Transverse colon (tissue), 4 donors: Measurements from ENCODE around the gene PDE9A. TPM values are rescaled to one million over a fixed set of nuclear protein-coding genes. Genes with fewer than 3 reads are reported as not detected.
"Not testable (repeated sequence)": the region's sequence is repeated elsewhere in the genome, so short reads cannot be mapped to it uniquely, and the experiment has no call there.

Source experiments
- DNase-seq: peaks from one replicate; pipeline ENCODE4 v3.0.0-alpha.2; 2019
- H3K27ac ChIP-seq, 4 donors: fragments of 200-600 bp; sonication (generic); 2 replicates each; pipeline ENCODE4 v1.5.1; 2016 to 2018; ENCODE audit warnings: inconsistent platforms in 4 of 4
- H3K27me3 ChIP-seq: fragments of 200-600 bp; sonication (generic); 2 replicates; pipeline ENCODE4 v1.5.1; 2017; ENCODE audit warnings: inconsistent platforms
- H3K36me3 ChIP-seq, 4 donors: fragments of 200-600 bp; sonication (generic); 2 replicates each; pipeline ENCODE4 v1.5.1; 2017 to 2019; ENCODE audit warnings: inconsistent platforms in 4 of 4
- H3K4me1 ChIP-seq, 4 donors: fragments of 200-600 bp; sonication (generic); 2 replicates each; pipeline ENCODE4 v1.5.1; 2017 to 2020; ENCODE audit warnings: inconsistent platforms in 4 of 4
- H3K4me3 ChIP-seq, 4 donors: fragments of 200-600 bp; sonication (generic); 1 replicate in 1 of 4; 2 replicates in 3 of 4; pipeline versions ENCODE4 v1.5.1 to v1.6.1; 2017 to 2019; ENCODE audit warnings: inconsistent platforms in 4 of 4
- H3K9me3 ChIP-seq, 2 donors: fragments of 200-600 bp; sonication (generic); 2 replicates each; pipeline ENCODE4 v1.5.1; 2017 to 2019; ENCODE audit warnings: inconsistent platforms in 2 of 2
- EP300 ChIP-seq: sonication (generic); formaldehyde crosslinking; IDR thresholded peaks from one replicate; pipeline ENCODE4 v1.6.1; 2017; ENCODE audit warnings: antibody characterized with exemption, low read depth
- POLR2A ChIP-seq: fragments of 450-650 bp; IDR thresholded peaks from one replicate; pipeline ENCODE4 v1.6.1; 2016; ENCODE audit warnings: antibody characterized with exemption, mild to moderate bottlenecking, moderate library complexity
- POLR2AphosphoS5 ChIP-seq, 3 donors: sonication (generic); formaldehyde crosslinking; IDR thresholded peaks; one replicate each; pipeline ENCODE4 v1.6.1; 2016; ENCODE audit warnings: antibody characterized with exemption in 3 of 3
- WGBS, 2 donors: methylation state at CpG; one replicate each; pipeline ENCODE4 v1.1.5; 2018; ENCODE audit warnings: low coverage in 1 of 2; 5-methylcytosine and 5-hydroxymethylcytosine counted together
- in situ Hi-C, 4 donors: fragments of 200-750 bp; cut with MboI; loops; one replicate each; pipeline versions ENCODE4 v1.15.0 to v1.15.1; 2017; ENCODE audit warnings: low sequenced_read_pairs in 3 of 4, low pct_ligation_motif_present in 1 of 4, low pct_unique_long_range_greater_than_20kb in 1 of 4
- intact Hi-C: fragments of 100-400 bp; cut with DNase I; formaldehyde crosslinking; loops from one replicate; pipeline ENCODE4 v1.15.1; 2023; ENCODE audit warnings: low total_unique reads
- total RNA-seq, 4 donors: library from RNA; depleted of rRNA; stranded (reverse); fragments of >200 nt; gene quantifications; one replicate each; pipeline ENCODE4 v1.1.0, GENCODE V29; 2016
- TF ChIP-seq, protein P1 (sequence below), 5 experiments: fragments of 200-600 bp in 3 of 5; fragments of 450-650 bp in 2 of 5; sonication (generic) in 3 of 5; IDR thresholded peaks; 1 replicate in 2 of 5; 2 replicates in 3 of 5; pipeline ENCODE4 v1.5.1; 2016 to 2017; ENCODE audit warnings: antibody characterized with exemption in 5 of 5, inconsistent platforms in 3 of 5, mild to moderate bottlenecking in 2 of 5, moderate library complexity in 1 of 5

PDE9A gene
- total RNA-seq, 4 donors from 2014 or later = 65.7 to 673 (median 364) TPM

DNA sequence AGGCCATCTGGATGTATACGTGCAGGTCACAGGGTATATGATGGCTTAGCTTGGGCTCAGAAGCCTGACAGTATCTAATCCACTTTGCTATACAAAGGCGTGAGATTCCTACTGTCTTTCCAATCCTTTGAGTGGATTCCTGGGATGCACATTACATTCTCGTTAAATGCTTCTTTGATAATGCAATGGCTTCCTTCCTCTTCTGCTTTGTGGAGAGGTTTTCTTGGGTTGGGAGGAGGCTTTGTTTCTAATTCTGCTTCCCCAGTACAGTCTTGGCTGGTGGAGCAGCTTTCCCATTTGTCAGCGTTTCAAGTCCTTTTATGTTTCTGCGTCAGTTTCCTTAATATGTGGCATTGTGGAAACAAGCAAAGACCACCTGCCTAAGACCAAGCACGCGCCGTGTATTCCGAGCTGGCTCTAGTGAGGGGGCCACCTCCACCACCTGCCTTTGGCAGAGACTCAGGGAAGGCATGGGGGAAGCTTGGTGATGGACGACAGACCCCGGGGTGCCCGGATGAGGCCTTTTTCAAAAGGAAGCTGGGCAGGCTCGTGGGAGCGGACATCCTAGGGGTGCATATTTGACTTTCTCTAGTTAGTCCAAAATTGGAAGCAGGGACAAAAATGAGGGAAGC is 153.2 kb downstream of the PDE9A start:
- Histone ChIP-seq H3K9me3 (no peaks in the 10 kb centered on the region), H3K4me1 (peaks cover 0 to 4% (median 0%) of the 10 kb centered on the region in 4 donors), H3K27ac (no peak overlapping the region), H3K36me3 (no peaks in the 10 kb centered on the region), H3K27me3 (peaks cover 3% of the 10 kb centered on the region), H3K4me3 (no peak overlapping the region)
- no peak for TF ChIP-seq POLR2A
- no peak for TF ChIP-seq EP300
- TF ChIP-seq, protein P1, sequence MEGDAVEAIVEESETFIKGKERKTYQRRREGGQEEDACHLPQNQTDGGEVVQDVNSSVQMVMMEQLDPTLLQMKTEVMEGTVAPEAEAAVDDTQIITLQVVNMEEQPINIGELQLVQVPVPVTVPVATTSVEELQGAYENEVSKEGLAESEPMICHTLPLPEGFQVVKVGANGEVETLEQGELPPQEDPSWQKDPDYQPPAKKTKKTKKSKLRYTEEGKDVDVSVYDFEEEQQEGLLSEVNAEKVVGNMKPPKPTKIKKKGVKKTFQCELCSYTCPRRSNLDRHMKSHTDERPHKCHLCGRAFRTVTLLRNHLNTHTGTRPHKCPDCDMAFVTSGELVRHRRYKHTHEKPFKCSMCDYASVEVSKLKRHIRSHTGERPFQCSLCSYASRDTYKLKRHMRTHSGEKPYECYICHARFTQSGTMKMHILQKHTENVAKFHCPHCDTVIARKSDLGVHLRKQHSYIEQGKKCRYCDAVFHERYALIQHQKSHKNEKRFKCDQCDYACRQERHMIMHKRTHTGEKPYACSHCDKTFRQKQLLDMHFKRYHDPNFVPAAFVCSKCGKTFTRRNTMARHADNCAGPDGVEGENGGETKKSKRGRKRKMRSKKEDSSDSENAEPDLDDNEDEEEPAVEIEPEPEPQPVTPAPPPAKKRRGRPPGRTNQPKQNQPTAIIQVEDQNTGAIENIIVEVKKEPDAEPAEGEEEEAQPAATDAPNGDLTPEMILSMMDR (IDR thresholded peaks at IDR 0.05) = no peak
- TF ChIP-seq POLR2AphosphoS5 (IDR thresholded peaks at IDR 0.05) = no peak
- DNase-seq = no peak
- WGBS, 2 donors = 79 to 80% methylated on average over 3 to 14 of the region's 14 CpGs
- intact Hi-C loops (loop anchor here (1.0 kb wide), 1 partner anchor 12 kb away; no protein-coding TSS in a partner anchor), in situ Hi-C loops (loop anchor here in 1 of 4 donors (25.0 kb wide), 1 partner anchor 219 kb away; no protein-coding TSS in a partner anchor)

DNA sequence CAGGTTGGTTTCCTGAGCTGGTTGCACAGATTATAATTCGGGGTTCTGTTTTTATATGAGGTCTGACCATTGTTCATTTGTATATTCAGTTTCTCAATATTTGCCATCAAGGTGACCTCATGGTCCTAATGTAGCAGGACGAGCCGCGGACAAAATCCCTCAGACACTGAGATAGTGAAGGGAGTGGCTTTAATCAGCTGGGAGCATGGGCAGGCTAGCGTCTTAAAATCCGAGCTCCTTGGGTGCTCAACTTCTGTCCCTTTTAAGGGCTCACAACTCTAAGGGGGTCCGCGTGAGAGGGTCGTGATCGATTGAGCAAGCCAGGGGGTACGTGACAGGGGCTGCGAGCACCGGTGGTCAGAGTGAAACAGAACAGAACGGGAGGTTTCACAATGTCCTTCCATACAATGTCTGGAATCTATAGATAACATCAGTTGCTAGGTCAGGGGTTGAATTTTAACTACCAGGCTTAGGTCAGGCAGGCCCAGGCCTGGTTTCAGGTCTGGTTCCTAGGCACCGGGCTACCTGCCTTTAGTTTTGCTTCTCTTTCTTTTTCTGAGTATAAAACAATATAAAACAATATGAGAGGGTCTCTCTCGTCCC is 154.0 kb downstream of the PDE9A start:
- DNase-seq, H3K27ac ChIP-seq, H3K4me1 ChIP-seq, H3K27me3 ChIP-seq, H3K36me3 ChIP-seq, H3K4me3 ChIP-seq, H3K9me3 ChIP-seq, intact Hi-C loops: not testable (repeated sequence)
- in situ Hi-C loops = loop anchor here in 1 of 4 donors (25.0 kb wide), 1 partner anchor 220 kb away; no protein-coding TSS in a partner anchor
- WGBS, 2 donors = 80% methylated on average over 16 of the region's 16 CpGs; no CpG with 5 or more reads in 1 of the 2 donors

- Histone ChIP-seq H3K36me3 (no peaks in the 10 kb centered on the region), H3K9me3 (no peaks in the 10 kb centered on the region), H3K27ac (no peak overlapping the region), H3K27me3 (peaks cover 6% of the 10 kb centered on the region), H3K4me1 (peaks cover 0 to 16% (median 6%) of the 10 kb centered on the region in 4 donors), H3K4me3 (no peak overlapping the region)
- WGBS, 2 donors = 77 to 92% methylated on average over 5 to 13 of the region's 13 CpGs
- no peak for DNase-seq
- no peak for TF ChIP-seq POLR2A
- TF ChIP-seq, protein P1 (IDR thresholded peaks at IDR 0.05) = no peak
- TF ChIP-seq POLR2AphosphoS5 (IDR thresholded peaks at IDR 0.05) = no peak
- TF ChIP-seq EP300 = no peak
- intact Hi-C loops (no loop called here), in situ Hi-C loops (loop anchor here in 1 of 4 donors (25.0 kb wide), 1 partner anchor 221 kb away; no protein-coding TSS in a partner anchor)
Measured at GRCh38 chr21:42807938-42808613, 154.7 kb downstream of the PDE9A start.

DNA sequence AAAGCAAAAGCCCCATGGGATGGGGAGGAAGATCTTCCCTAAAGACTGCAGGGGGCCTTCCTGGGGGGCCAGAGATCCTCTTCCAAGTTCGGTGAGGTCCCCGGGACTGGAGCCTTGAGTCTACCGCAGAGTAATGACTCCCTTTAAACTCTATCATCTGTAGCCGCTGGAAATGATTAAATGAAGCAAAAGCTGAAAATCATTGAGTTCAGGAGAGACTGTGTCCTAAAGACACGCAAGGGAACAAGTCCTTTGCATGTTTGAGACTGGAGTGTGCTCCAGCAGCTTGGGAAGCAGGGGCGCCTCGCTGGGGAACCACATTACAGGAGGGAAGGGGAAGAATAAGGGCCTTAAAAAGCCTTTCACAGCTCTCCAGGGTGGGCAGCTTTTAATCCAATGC is 155.8 kb downstream of the PDE9A start:
- TF ChIP-seq EP300 (no peak), POLR2AphosphoS5 (IDR thresholded peaks at IDR 0.05) (no peak), POLR2A (no peak)
- TF ChIP-seq, protein P1 (IDR thresholded peaks at IDR 0.05) = no peak
- no peak for DNase-seq
- in situ Hi-C loops = loop anchor here in 1 of 4 donors (25.0 kb wide), 1 partner anchor 222 kb away; no protein-coding TSS in a partner anchor
- H3K4me1 ChIP-seq = peaks cover 0 to 14% (median 6%) of the 10 kb centered on the region in 4 donors
- H3K27me3 ChIP-seq = peaks cover 6% of the 10 kb centered on the region
- H3K9me3 ChIP-seq = no peaks in the 10 kb centered on the region
- intact Hi-C loops = no loop called here
- H3K4me3 ChIP-seq = no peak overlapping the region
- H3K27ac ChIP-seq = no peak overlapping the region
- no peaks in the 10 kb centered on the region for H3K36me3 ChIP-seq
- 86 to 88% methylated on average over 2 to 7 of the region's 7 CpGs for WGBS, 2 donors
